ENCODE measurements around the gene WIPF1.

Gene WIPF1

GRCh38 chr2:174590928-174591648 is 6.5 kb downstream of the WIPF1 start:
- TF ChIP-seq, protein P1, sequence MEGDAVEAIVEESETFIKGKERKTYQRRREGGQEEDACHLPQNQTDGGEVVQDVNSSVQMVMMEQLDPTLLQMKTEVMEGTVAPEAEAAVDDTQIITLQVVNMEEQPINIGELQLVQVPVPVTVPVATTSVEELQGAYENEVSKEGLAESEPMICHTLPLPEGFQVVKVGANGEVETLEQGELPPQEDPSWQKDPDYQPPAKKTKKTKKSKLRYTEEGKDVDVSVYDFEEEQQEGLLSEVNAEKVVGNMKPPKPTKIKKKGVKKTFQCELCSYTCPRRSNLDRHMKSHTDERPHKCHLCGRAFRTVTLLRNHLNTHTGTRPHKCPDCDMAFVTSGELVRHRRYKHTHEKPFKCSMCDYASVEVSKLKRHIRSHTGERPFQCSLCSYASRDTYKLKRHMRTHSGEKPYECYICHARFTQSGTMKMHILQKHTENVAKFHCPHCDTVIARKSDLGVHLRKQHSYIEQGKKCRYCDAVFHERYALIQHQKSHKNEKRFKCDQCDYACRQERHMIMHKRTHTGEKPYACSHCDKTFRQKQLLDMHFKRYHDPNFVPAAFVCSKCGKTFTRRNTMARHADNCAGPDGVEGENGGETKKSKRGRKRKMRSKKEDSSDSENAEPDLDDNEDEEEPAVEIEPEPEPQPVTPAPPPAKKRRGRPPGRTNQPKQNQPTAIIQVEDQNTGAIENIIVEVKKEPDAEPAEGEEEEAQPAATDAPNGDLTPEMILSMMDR (IDR thresholded peaks at IDR 0.05; ENCODE audit: borderline replicate concordance, control extremely low read depth, extremely low read depth, insufficient read depth, missing control alignments), result no peak
- in situ Hi-C loops (cut with MboI; ENCODE audit: low sequenced_read_pairs, unreplicated experiment), result no loop called here
- no peak for DNase-seq (ENCODE audit: low spot score)

DNA sequence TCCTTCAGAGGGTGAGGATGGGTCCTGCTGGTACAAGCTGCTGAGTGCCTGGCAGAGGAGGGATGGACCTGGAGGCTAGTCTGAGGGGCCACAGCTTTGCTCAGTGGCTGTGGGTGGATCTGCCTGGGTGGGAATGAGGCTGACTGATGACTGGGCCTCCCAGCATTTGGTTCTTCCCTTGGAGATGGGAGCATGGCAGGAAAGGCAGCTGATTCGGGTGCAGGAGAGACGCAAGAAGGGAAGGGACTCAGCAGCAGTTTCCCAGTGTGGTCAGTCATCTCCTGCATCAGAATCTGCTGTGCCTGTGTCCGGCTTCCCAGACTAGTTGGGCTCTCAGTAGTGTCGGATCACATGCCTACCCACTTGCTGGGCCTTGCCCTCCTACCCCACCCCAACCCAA is 7.3 kb downstream of the WIPF1 start:
- TF ChIP-seq, protein P1 (IDR thresholded peaks at IDR 0.05; ENCODE audit: borderline replicate concordance, control extremely low read depth, extremely low read depth, insufficient read depth, missing control alignments), result no peak
- DNase-seq (ENCODE audit: low spot score), result no peak
- in situ Hi-C loops (cut with MboI; ENCODE audit: low sequenced_read_pairs, unreplicated experiment), result no loop called here

GRCh38 chr2:174589334-174589733 is 8.3 kb downstream of the WIPF1 start:
- TF ChIP-seq, protein P1 (IDR thresholded peaks at IDR 0.05; ENCODE audit: borderline replicate concordance, control extremely low read depth, extremely low read depth, insufficient read depth, missing control alignments), result no peak
- no peak for DNase-seq (ENCODE audit: low spot score)
- in situ Hi-C loops (cut with MboI; ENCODE audit: low sequenced_read_pairs, unreplicated experiment), result no loop called here

DNA sequence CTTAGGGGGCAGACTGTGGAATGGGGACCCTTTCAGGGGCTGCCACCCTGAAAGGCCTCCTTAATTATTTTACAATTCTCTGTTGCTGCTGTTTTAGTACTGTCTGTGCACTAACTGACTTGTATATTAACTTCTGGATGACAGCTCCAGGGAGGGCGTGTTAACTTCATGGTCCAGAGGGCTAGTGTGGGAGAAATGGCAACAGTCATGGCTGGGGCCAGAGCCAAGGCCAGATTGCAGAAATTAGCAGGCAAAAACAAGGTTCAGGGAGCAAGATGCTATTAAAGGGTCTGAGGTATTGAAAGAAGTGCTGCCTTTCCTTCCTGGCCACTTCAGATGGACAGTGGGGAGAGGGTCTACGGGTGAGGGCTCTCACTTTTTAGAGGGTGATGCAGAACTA is 9.1 kb downstream of the WIPF1 start:
- no peak for DNase-seq (ENCODE audit: low spot score)
- TF ChIP-seq, protein P1 (IDR thresholded peaks at IDR 0.05; ENCODE audit: borderline replicate concordance, control extremely low read depth, extremely low read depth, insufficient read depth, missing control alignments), result no peak
- in situ Hi-C loops (cut with MboI; ENCODE audit: low sequenced_read_pairs, unreplicated experiment), result no loop called here

DNA sequence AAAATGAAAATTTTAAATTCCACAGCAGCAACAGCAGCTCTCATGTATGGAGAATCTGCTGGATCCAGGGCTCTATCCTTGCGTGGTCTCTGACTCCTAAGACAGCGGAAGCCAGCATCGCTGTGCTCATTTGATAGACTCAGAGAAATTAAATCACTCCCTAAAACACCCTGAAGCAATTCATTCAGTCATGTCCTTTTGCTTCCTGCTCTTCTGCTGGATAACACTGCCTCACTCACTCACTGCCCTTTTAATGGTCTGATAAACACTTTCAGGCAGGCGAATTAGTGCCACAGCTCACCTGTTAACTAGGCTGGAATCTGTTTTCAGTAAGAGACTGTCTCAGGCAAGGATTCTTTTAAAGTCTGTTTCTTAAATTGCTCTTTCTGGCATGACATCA is 10.0 kb downstream of the WIPF1 start:
- in situ Hi-C loops (cut with MboI; ENCODE audit: low sequenced_read_pairs, unreplicated experiment), result no loop called here
- no peak for DNase-seq (ENCODE audit: low spot score)

DNA sequence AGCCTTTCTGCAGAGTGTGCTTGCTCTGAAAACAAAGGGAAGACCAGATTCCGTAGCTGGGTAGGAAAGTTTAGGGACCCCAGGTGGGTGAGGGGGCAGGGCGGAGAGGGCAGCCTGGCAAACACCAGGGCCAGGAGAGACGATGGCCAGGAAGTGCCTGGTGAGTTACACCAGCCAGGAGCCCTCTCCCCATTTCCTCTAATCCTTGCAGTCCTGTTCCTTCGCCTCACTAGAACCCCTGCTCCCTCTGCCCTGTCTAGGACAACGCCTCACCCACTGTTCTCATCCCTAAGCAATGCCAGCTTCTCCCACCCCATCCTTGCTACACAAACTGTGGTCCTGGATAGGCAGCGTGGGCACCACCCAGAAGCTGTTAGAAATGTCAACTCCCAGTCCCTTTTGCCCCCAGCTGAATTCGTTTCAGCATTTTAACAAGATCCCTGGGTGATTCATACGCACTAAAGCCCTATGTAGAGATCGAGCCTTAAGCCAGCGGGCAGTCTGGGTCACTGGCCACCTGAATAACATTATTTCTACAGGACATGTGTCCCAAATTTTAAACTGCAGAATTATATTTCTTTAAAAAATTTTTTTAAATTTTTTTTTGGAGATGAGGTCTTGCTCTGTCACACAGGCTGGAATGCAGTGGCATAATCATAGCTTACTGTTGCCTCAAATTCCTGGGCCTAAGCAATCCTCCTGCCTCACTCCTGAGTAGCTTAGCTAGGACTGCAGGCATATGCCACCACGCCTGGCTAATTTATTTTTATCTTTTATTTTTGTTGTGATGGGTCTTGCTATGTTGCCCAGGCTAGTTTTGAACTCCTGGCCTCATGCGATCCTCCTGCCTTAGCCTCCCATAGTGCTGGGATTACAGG is 10.9 kb downstream of the WIPF1 start:
- TF ChIP-seq, protein P1 (IDR thresholded peaks at IDR 0.05; ENCODE audit: borderline replicate concordance, control extremely low read depth, extremely low read depth, insufficient read depth, missing control alignments), result no peak
- DNase-seq (ENCODE audit: low spot score), result no peak
- in situ Hi-C loops (cut with MboI; ENCODE audit: low sequenced_read_pairs, unreplicated experiment), result no loop called here

More for the DNA sequence above, 10.0 kb downstream of the WIPF1 start:
- TF ChIP-seq, protein P1 (IDR thresholded peaks at IDR 0.05; ENCODE audit: borderline replicate concordance, control extremely low read depth, extremely low read depth, insufficient read depth, missing control alignments), result no peak
